Coronary artery (tissue), 2 donors: ENCODE data around the gene DNAH1.
A peak's percentile ranks its signal among the peaks of the same experiment; 100 is the strongest.

Experiments
- DNase-seq: peaks from one replicate; pipeline ENCODE4 v3.0.0-alpha.2; 2017; ENCODE audit warnings: low spot score
- H3K27ac ChIP-seq, 2 donors: fragments of 200-600 bp; sonication (generic); one replicate each; pipeline ENCODE4 v1.5.1; 2016 to 2019
- H3K4me3 ChIP-seq: fragments of 200-600 bp; sonication (generic); 2 replicates; pipeline ENCODE4 v1.5.1; 2016; ENCODE audit warnings: mild to moderate bottlenecking, moderate library complexity
- CTCF ChIP-seq: fragments of 200-600 bp; sonication (generic); IDR thresholded peaks from one replicate; pipeline ENCODE4 v1.5.1; 2019; ENCODE audit warnings: antibody characterized with exemption

DNAH1 gene

GRCh38 chr3:52277071-52277964, 38.8 kb upstream of the DNAH1 start:
- no peak for TF ChIP-seq CTCF
- DNase-seq, result peak; percentile 86
- Histone ChIP-seq H3K4me3 (peak overlapping the region; percentile 93), H3K27ac (peak overlapping the region; percentile 92 to 100)

- DNase-seq, result peak; percentile 84
- H3K4me3 ChIP-seq, result peak overlapping the region; percentile 93
- peak; percentile 26 for TF ChIP-seq CTCF
Observed at GRCh38 chr3:52277972-52278509, 38.1 kb upstream of the DNAH1 start.

GRCh38 chr3:52278510-52279069, 37.5 kb upstream of the DNAH1 start, which contains the start of gene WDR82:
Gene WDR82 (minus strand): TSS chr3:52278649. CDS start chr3:52278361, 288 bp downstream.
- Histone ChIP-seq H3K27ac (peak within 1 kb of the TSS; percentile 92 to 100), H3K4me3 (peak within 1 kb of the TSS; percentile 93)
- peak; percentile 96 for DNase-seq
- TF ChIP-seq CTCF, result no peak

More at GRCh38 chr3:52277972-52278509, 38.1 kb upstream of the DNAH1 start:
- H3K27ac ChIP-seq, result peak overlapping the region; percentile 92 to 100

DNA sequence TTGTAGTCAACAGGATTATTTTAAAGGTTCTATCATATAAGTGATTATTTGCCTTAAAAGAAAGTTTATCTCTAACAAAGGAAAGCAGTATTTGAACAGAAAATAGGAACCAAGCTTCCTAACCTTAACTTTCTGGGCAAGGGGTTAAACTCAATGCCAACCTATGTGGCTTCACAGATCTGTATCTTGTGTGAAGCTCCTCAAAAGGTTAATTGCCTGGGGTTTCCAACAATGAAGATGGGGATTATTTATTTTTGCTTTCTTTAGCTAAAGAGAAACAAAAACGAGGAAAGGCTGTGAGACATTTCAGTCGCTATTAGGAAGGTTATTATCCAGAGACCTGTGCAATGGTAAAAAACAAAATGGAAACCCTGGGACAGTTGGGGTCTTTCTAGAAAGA, 36.5 kb upstream of the DNAH1 start:
- DNase-seq, result no peak
- H3K27ac ChIP-seq, result peak overlapping the region; percentile 92 to 100
- peak overlapping the region; percentile 93 for H3K4me3 ChIP-seq
- TF ChIP-seq CTCF, result no peak

DNA sequence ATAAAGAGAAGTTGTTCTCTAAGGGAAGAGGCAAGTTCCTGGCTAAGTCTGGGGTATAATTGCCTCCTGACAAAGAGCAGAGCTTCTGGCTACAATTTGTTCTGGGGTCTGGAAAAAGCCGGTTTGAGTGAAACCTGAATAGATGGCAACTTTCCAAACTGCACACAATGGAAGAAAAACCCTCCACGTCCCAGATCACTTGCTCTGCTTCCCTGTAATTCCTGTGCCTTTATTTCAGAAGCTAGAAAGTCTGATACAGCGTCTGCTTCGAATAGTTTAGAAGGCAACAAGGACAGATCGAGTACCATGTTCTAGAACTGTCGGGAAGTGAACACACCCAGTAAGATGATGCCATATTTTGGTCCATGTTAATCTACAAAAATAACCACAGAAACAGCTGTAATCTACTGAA, 36.1 kb upstream of the DNAH1 start:
- peak overlapping the region; percentile 92 to 100 for H3K27ac ChIP-seq
- peak overlapping the region; percentile 93 for H3K4me3 ChIP-seq
- no peak for DNase-seq
- TF ChIP-seq CTCF, result no peak

- no peak overlapping the region for H3K4me3 ChIP-seq
- no peak for TF ChIP-seq CTCF
- DNase-seq, result no peak
- H3K27ac ChIP-seq, result peak overlapping the region in 1 of 2 donors; percentile 30
Observed at GRCh38 chr3:52281981-52282801, 33.9 kb upstream of the DNAH1 start.
